NCI-H2196 treated with DMSO at 0.1 percent for 48 hours (cell line): ENCODE data around the gene ANGPTL8.
A peak's percentile ranks its signal among the peaks of the same experiment; 100 is the strongest.

Experiments
- DNase-seq: peaks from one replicate; lab custom pipeline; 2025; ENCODE audit not compliant: unreplicated experiment; lab: John Stamatoyannopoulos, UW

The ANGPTL8 gene

GRCh38 chr19:11260996-11261395 is 21.6 kb downstream of the ANGPTL8 start:
- DNase-seq, result no peak

DNA sequence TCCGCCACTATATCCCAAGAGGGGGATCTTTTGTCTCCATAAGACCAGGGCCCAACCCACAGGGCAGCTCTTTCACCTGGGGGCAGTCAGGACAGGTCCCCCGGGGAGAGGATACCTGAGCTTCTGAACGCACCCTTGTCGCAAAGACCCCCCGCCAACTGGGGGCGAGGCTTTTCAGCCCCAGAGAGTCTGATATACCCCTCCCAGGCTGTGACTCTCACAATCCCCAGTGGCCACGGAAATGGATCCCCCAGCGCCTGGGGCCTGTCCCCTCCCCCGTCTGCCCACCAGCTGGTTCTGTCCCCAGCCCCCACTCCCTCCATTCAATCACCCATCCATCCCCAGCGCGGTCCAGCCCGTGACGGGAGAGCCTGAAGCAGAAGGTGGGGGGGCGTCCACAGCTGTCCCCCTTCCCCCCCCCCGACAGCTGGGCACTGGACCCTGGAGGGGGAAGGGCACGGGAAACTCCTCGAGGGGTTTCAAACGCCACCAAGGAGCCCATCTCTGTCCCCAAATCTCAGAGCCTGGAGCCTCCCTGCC is 22.1 kb downstream of the ANGPTL8 start:
- no peak for DNase-seq

GRCh38 chr19:11261971-11262839 is 22.8 kb downstream of the ANGPTL8 start, which contains the start of gene DOCK6:
DOCK6 (minus strand) TSS chr19:11262524; CDS start chr19:11262440, 84 bp downstream.
- no peak for DNase-seq

DNA sequence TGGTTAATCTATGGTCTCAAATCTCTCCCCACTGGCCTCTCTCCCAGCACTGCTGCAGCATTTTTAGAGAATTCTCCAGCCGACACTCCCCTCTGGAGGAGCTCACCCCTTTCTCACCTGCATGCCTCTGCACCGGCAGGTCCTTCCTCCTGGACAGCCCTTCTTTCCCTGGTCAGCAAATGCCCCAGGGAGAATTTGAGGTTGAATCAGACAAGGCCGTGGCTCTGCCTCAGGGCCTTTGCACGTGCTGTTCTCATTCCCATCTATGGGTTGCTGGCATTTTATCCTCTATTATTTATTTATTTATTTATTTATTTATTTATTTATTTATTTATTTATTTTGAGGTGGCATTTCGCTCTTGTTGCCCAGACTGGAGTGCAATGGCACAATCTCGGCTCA is 24.3 kb downstream of the ANGPTL8 start:
- DNase-seq, result no peak

GRCh38 chr19:11264452-11265176 is 25.2 kb downstream of the ANGPTL8 start:
- no peak for DNase-seq

DNA sequence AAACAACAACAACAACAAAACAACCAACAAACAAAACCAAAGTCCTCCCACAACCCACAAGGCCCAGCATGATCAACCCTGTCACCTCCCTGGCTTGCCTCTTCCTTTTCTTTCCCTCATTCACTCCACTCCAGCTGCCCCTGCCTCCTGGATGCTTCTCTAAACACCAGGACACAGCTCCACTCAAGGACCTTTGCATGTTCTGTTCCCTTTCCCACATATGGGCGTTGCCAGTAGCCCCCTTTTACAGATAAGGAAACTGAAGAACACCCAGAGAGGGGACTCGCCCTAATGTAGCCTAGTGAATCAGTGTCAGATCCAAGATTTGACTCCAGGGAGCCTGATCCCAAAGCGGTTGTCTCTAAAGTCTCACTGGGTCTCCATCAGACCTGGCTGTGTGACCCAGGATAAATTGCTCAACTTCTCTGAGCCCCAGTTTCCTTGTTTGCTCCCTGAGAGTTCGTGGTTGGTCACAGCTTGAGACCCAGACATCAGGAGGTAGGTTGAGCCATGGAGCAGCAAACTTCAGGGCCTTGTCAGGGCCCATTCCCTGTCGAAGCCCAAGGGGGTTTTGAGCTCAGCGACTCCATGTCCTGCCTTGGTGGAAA is 25.9 kb downstream of the ANGPTL8 start:
- no peak for DNase-seq

GRCh38 chr19:11265785-11266236 is 26.4 kb downstream of the ANGPTL8 start:
- DNase-seq, result no peak

- DNase-seq, result no peak
Measured at GRCh38 chr19:11267316-11268085, 28.1 kb downstream of the ANGPTL8 start.

- peak; percentile 33 for DNase-seq
Measured at GRCh38 chr19:11268783-11269267, 29.4 kb downstream of the ANGPTL8 start.

- no peak for DNase-seq
Measured at GRCh38 chr19:11269408-11269807, 30.0 kb downstream of the ANGPTL8 start.

DNA sequence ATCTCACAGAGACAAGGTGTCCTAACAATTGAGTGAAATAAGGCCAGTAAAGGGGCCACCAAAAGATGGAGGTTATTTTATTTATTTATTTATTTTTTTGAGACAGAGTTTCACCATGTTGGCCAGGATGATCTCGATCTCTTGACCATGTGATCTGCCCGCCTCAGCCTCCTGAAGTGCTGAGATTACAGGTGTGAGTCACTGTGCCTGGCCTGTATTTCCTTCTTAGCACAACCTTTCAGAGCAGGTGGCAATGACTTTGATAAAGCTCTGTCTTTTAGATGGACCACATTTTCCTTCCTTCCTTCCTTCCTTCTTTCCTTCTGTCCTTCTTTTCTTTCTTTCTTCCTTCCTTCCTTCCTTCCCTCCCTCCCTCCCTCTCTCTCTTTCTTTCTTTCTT is 33.9 kb downstream of the ANGPTL8 start:
- DNase-seq, result no peak

GRCh38 chr19:11273989-11274388 is 34.6 kb downstream of the ANGPTL8 start:
- DNase-seq, result no peak

DNA sequence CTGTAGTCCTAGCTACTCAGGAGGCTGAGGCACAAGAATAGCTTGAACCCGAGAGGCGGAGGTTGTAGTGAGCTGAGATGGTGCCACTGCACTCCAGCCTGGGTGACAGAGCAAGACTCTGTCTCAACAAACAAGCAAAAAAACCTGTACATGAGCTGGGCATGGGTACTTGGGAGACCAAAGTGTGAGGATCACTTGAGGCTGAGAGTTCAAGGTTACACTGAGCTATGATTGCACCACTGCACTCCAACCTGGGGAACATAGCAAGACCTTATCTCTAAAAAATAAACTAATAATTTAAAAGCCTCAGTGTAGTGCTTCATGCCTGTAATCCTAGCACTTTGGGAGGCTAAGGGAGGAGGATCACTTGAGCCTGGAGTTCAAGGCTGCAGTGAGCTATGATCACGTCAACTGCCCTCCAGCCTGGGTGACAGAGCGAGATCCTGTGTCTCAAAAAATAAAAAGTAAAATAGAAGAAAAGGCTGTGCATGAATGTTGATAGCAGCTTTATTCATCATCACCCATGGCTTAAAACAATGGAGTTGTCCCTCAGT is 35.2 kb downstream of the ANGPTL8 start:
- no peak for DNase-seq

DNA sequence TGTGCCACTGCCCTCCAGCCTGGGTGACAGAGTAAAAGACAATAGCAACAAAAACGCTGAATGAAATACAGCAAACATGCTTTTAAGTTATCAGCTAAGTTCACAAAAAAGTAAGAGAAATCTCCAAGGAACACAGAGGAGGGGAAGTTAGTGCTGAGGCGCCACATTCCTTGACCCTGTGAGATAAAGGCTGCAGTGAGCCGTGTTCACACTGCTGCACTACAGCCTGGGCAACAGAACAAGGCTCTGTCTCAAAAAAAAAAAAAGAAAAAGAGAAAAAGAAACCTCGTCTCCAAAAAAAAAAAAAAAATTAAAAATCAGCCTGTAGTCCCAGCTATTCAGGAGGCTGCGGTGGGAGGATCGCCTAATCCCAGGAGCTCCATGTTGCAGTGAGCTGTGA is 39.3 kb downstream of the ANGPTL8 start:
- DNase-seq, result no peak

- no peak for DNase-seq
Measured at GRCh38 chr19:11279505-11280236, 40.3 kb downstream of the ANGPTL8 start.

GRCh38 chr19:11281356-11282049 is 42.1 kb downstream of the ANGPTL8 start:
- DNase-seq, result no peak

DNA sequence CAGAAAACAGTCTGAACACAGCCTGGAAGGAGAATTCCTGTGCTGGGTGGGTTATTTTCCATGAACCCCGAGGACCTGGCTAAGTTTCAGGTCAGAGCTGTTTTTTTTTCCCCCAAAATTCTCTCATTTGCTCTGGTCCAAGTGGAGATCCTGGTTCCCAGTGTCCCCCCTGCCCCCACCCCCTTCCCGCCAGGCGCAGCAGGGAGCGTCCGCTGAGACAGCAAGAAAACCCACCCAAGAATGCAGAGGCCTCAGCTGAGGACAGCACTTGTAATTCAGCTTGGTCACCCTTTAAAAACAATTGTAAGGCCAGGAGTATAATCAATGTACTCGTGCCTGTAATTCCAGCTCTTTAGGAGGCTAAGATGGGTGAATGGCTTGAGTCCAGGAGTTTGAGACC is 45.1 kb downstream of the ANGPTL8 start:
- no peak for DNase-seq

- no peak for DNase-seq
Measured at GRCh38 chr19:11286312-11286974, 47.0 kb downstream of the ANGPTL8 start.
